KMS-11 (cell line): ENCODE measurements around the gene CCN5.

Experiments used
- H2AFZ ChIP-seq: fragments of 200-600 bp; sonication (generic); 2 replicates; pipeline ENCODE4 v1.6.1; 2016; ENCODE audit warnings: antibody characterized with exemption, mixed run types, low read depth
- H3K27ac ChIP-seq: fragments of 200-600 bp; sonication (generic); 2 replicates; pipeline ENCODE4 v1.6.1; 2016; ENCODE audit warnings: mild to moderate bottlenecking, mixed run types
- H3K27me3 ChIP-seq: fragments of 200-600 bp; sonication (generic); 2 replicates; pipeline ENCODE4 v1.6.1; 2017; ENCODE audit warnings: mild to moderate bottlenecking, low read depth, mixed run types, moderate library complexity; ENCODE audit not compliant: insufficient read depth
- H3K36me3 ChIP-seq: fragments of 200-600 bp; sonication (generic); 2 replicates; pipeline ENCODE4 v1.6.1; 2017; ENCODE audit warnings: mild to moderate bottlenecking, mixed run types; ENCODE audit not compliant: insufficient read depth
- H3K4me1 ChIP-seq: fragments of 200-600 bp; sonication (generic); 2 replicates; pipeline ENCODE4 v1.6.1; 2016; ENCODE audit warnings: mild to moderate bottlenecking, low read depth, mixed run types; ENCODE audit not compliant: poor library complexity, severe bottlenecking
- H3K4me2 ChIP-seq: fragments of 200-600 bp; sonication (generic); 2 replicates; pipeline ENCODE4 v1.7.0; 2016; ENCODE audit warnings: mild to moderate bottlenecking, mixed run types
- H3K4me3 ChIP-seq: fragments of 200-600 bp; sonication (generic); IDR thresholded peaks from 2 replicates; pipeline ENCODE4 v1.6.1; 2017; ENCODE audit warnings: low read depth, low read length, mixed read lengths; ENCODE audit not compliant: insufficient read depth
- H3K79me2 ChIP-seq: fragments of 200-600 bp; sonication (generic); 2 replicates; pipeline ENCODE4 v1.6.1; 2016; ENCODE audit warnings: low read depth, mixed run types; ENCODE audit not compliant: insufficient read depth
- H3K9ac ChIP-seq: fragments of 200-600 bp; sonication (generic); 2 replicates; pipeline ENCODE4 v1.6.1; 2016; ENCODE audit warnings: mild to moderate bottlenecking, mixed run types
- H4K20me1 ChIP-seq: fragments of 200-600 bp; sonication (generic); 2 replicates; pipeline ENCODE4 v1.6.1; 2016; ENCODE audit warnings: mild to moderate bottlenecking, mixed run types; ENCODE audit not compliant: insufficient read depth
- CTCF ChIP-seq: fragments of 200-600 bp; sonication (generic); conservative IDR thresholded peaks from 2 replicates; pipeline ENCODE4 v1.6.1; 2017; ENCODE audit warnings: low read depth, mild to moderate bottlenecking, antibody characterized with exemption, low read length, moderate library complexity, mixed read lengths

CCN5 gene

GRCh38 chr20:44750081-44750805 lies 35.1 kb downstream of the CCN5 start:
- H3K79me2 ChIP-seq = no peaks in the 10 kb centered on the region
- peaks cover 26% of the 10 kb centered on the region for H3K4me1 ChIP-seq
- no peak overlapping the region for H3K4me3 ChIP-seq
- no peaks in the 10 kb centered on the region for H4K20me1 ChIP-seq
- no peak overlapping the region for H3K9ac ChIP-seq
- H2AFZ ChIP-seq = no peak overlapping the region
- H3K4me2 ChIP-seq = no peak overlapping the region
- H3K27me3 ChIP-seq = peaks cover 27% of the 10 kb centered on the region
- TF ChIP-seq CTCF = no peak
- no peak overlapping the region for H3K27ac ChIP-seq
- H3K36me3 ChIP-seq = no peaks in the 10 kb centered on the region

DNA sequence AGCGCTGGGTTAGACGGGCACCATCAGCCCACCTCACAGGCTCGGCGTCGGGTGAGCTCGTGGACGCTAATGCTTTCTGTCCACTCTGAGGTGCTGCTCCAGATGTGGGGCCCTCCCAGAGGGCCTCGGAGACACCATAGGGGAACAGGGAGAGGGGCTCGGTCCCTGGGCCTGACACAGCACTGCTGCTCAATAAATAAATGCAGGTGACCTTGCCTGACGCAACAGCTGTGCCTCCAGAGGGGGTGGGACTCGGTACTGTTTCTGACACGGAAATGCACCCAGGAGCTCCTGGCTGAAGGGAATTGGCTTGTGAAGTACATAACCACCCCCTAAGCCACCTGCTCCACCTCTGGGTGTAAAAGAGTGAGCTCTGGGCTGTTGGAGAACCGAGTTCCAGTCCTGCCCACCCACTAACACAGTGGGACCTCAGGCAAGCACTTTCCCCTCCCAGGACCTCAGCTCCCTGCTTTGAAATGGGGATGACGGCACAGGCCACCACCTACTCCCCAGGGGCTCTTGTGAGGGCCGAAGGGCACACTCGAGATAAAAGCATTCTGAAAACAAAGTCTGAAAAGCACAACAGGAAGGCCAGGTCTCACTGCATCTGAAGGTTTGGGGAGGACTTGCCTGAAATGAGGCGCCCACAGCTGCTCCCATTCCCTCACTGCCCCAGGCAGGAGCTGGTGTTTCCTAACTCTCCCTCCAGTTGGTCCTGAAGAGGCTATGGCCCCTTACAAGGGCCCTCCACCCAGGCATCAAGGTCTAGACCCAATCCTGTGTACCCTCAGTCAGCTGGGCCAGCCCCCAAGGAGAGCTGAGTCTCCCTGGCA lies 37.1 kb downstream of the CCN5 start:
- H3K4me1 ChIP-seq = peaks cover 12% of the 10 kb centered on the region
- H3K9ac ChIP-seq = no peak overlapping the region

GRCh38 chr20:44754554-44754953 lies 39.4 kb downstream of the CCN5 start:
- H3K9ac ChIP-seq = no peak overlapping the region
- H3K4me3 ChIP-seq = no peak overlapping the region
- H3K27ac ChIP-seq = no peak overlapping the region
- H3K4me2 ChIP-seq = no peak overlapping the region
- H3K4me1 ChIP-seq = no peaks in the 10 kb centered on the region
- no peaks in the 10 kb centered on the region for H3K79me2 ChIP-seq
- peaks cover 20% of the 10 kb centered on the region for H3K27me3 ChIP-seq
- H2AFZ ChIP-seq = no peak overlapping the region
- H3K36me3 ChIP-seq = no peaks in the 10 kb centered on the region
- TF ChIP-seq CTCF = no peak
- H4K20me1 ChIP-seq = no peaks in the 10 kb centered on the region

More for the DNA sequence above, 37.1 kb downstream of the CCN5 start:
- no peak overlapping the region for H2AFZ ChIP-seq
- peaks cover 18% of the 10 kb centered on the region; the same call in 1 of the 2 replicates for H3K27me3 ChIP-seq
- TF ChIP-seq CTCF = no peak
- H3K36me3 ChIP-seq = no peaks in the 10 kb centered on the region
- H3K27ac ChIP-seq = no peak overlapping the region
- no peaks in the 10 kb centered on the region for H3K79me2 ChIP-seq
- H3K4me2 ChIP-seq = no peak overlapping the region
- H4K20me1 ChIP-seq = no peaks in the 10 kb centered on the region
- H3K4me3 ChIP-seq = no peak overlapping the region

DNA sequence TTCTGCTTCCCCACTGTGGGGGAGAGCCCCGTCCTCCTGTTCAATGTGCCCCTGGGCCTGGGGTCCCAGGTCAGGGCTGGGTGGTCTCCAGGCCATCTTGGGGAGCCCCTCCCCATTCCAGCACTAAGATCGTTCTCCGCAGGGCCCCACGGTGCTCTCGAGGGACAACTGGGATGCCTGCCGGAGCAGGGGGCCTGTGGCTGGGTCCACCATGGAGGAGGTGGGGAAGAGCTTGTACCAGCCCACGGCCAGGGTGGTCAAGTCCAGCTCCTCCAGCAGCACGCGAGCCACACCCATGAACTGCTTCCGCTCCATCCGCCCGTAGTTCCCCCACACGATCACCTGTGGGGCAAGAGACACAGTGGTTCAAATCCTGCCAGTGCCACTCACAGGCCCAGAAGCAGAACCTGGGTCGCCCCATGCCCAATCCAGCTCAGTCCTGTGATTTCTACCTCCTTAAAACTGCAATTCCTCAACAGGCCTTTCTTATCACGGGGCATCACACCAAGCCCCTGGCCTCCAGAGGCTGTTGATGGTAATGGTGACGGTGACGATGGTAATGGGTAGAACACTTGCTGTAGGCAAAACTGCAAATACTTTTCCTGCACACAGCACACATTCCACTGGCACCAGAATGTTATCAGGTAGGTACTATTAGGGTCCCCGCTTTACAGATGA lies 41.0 kb downstream of the CCN5 start:
- Histone ChIP-seq H3K4me1 (no peaks in the 10 kb centered on the region), H3K9ac (no peak overlapping the region), H3K79me2 (no peaks in the 10 kb centered on the region), H3K27ac (no peak overlapping the region), H3K27me3 (peaks cover 20% of the 10 kb centered on the region), H3K4me3 (no peak overlapping the region), H4K20me1 (no peaks in the 10 kb centered on the region), H2AFZ (no peak overlapping the region), H3K4me2 (no peak overlapping the region), H3K36me3 (no peaks in the 10 kb centered on the region)
- no peak for TF ChIP-seq CTCF
